Adrenal gland (tissue), 5 donors: ENCODE data around the gene CTPS2.

Experiments used
- POLR2A ChIP-seq, 2 donors: fragments of 450-650 bp; IDR thresholded peaks; one replicate each; pipeline ENCODE4 v1.6.1; 2017; ENCODE audit warnings: antibody characterized with exemption in 2 of 2, mild to moderate bottlenecking in 2 of 2, moderate library complexity in 1 of 2
- TF ChIP-seq, protein P1 (sequence below), 6 experiments: fragments of 450-650 bp in 4 of 6; fragments of 200-600 bp in 2 of 6; sonication (generic) in 1 of 6; IDR thresholded peaks; 1 replicate in 5 of 6; 2 replicates in 1 of 6; pipeline versions ENCODE4 v1.5.1 to v1.8.0; 2016 to 2021; ENCODE audit warnings: antibody characterized with exemption in 6 of 6, mild to moderate bottlenecking in 2 of 6, moderate library complexity in 1 of 6
- donor health status: DM: no; HTN: no; CAD: no.

DNA sequence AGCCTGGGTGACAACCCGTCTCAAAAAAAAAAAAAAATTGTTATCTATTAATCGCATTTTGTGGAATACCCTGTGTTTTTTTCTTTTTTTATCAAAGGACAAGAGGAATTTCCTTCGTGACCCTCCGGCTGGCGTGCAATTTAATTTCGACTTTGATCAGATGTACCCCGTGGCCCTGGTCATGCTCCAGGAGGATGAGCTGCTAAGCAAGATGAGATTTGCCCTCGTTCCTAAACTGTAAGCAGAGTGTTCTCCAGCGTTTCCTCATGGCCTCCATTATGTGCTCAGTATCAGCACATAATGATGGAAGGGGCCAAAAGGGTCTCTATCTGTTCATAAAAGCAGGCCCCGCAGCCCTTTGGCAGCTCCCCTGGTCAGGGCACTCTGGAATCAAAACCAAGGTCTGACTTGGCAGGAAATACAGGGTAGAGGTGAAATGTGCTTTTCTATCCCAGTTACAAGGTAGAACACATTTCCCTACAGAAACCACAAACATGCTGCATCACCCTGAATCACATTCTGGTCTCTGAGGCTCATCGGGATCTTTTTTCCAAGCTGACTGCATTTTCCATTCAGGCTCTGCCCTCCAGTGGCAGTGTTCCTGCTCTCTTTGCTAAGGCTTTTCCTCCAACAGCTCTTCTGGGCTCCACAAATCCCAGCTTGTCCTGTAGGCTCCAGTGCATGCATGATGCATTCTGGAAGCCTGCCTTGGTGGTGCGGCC, 31.3 kb upstream of the CTPS2 start:
- TF ChIP-seq POLR2A (IDR thresholded peaks at IDR 0.05): no peak
- TF ChIP-seq, protein P1, sequence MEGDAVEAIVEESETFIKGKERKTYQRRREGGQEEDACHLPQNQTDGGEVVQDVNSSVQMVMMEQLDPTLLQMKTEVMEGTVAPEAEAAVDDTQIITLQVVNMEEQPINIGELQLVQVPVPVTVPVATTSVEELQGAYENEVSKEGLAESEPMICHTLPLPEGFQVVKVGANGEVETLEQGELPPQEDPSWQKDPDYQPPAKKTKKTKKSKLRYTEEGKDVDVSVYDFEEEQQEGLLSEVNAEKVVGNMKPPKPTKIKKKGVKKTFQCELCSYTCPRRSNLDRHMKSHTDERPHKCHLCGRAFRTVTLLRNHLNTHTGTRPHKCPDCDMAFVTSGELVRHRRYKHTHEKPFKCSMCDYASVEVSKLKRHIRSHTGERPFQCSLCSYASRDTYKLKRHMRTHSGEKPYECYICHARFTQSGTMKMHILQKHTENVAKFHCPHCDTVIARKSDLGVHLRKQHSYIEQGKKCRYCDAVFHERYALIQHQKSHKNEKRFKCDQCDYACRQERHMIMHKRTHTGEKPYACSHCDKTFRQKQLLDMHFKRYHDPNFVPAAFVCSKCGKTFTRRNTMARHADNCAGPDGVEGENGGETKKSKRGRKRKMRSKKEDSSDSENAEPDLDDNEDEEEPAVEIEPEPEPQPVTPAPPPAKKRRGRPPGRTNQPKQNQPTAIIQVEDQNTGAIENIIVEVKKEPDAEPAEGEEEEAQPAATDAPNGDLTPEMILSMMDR (IDR thresholded peaks at IDR 0.05): peak in 5 of 6 experiments; percentile 27 to 39 (median 31)
